Mammary epithelial cell (primary cell): ENCODE data around the gene ANKRD60.

ENCODE experiments used
- CTCF ChIP-seq, 2 donors: IDR thresholded peaks in 1 of 2; conservative IDR thresholded peaks in 1 of 2; 2 replicates each; pipeline ENCODE4 v1.5.1; 2011 to 2012; ENCODE audit warnings: inconsistent platforms in 2 of 2, low read length in 2 of 2, mild to moderate bottlenecking in 2 of 2, control low read depth in 1 of 2, low read depth in 1 of 2; ENCODE audit not compliant: insufficient read depth in 1 of 2; ENCODE audit errors: extremely low read depth in 1 of 2
- EZH2 ChIP-seq: IDR thresholded peaks from 2 replicates; pipeline ENCODE4 v1.6.1; 2012; ENCODE audit warnings: low read length, inconsistent platforms, borderline replicate concordance

- TF ChIP-seq CTCF (conservative IDR thresholded peaks at IDR 0.05 in 1 of 2, IDR thresholded peaks at IDR 0.05 in 1 of 2; ENCODE audit: extremely low read depth in 1 of 2, insufficient read depth in 1 of 2, low read depth in 1 of 2, low read length in 2 of 2) (no peak), EZH2 (no peak)
Measured at GRCh38 chr20:58240471-58240870, 12.0 kb upstream of the ANKRD60 start.
